22Rv1 (cell line): ENCODE measurements around the gene CERS1.
A peak's percentile ranks its signal among the peaks of the same experiment; 100 is the strongest.

Experiments used
- CTCF ChIP-seq: fragments of 450-650 bp; IDR thresholded peaks from 2 replicates; pipeline ENCODE4 v1.5.1; 2017; ENCODE audit warnings: mild to moderate bottlenecking
- ZFX ChIP-seq: fragments of 450-650 bp; IDR thresholded peaks from 2 replicates; pipeline ENCODE4 v1.6.1; 2017; ENCODE audit warnings: antibody characterized with exemption, borderline replicate concordance

GRCh38 chr19:18940769-18941627 is 45.0 kb upstream of the CERS1 start, which contains the start of gene HOMER3:
- TF ChIP-seq CTCF (peak; percentile 92), ZFX (no peak)
